Ecto neural progenitor cell (in vitro differentiated cells): Measurements from ENCODE around the gene UPF3A.
"Not testable (repeated sequence)": the region's sequence is repeated elsewhere in the genome, so short reads cannot be mapped to it uniquely, and the experiment has no call there.

ENCODE experiments used
- DNase-seq: peaks from one replicate; pipeline ENCODE4 v3.0.0-alpha.2; 2018; ENCODE audit warnings: low spot score

The UPF3A gene

DNA sequence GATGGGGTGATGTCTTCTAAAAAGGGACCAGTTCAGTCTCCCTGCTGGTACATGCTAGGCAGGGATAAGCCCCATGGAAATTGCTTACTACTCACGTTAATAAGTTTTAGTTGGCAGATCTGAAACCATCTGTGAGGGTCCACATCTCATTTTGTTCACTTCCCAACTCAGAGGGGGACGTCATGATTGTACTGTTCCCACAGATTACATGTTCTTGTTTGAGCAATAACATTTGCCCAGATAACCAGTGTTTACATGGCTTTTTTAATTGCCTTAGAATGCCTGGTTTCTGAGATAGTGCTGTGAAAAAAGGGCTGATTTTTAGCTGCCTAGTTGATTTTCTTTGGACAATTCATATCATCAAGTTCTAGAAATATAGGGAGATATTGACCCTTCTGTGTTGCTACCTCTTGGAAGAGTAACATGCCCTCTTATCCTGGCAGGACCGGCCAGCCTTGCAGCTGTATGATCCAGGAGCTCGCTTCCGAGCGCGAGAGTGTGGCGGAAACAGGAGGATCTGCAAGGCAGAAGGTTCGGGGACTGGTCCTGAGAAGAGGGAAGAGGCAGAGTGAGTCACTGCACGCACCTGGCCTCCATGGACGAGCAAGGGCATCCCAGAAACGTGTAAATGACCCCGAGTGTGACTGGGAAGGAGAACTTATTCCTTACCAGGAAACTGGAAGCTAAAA is 23.1 kb downstream of the UPF3A start:
- no peak for DNase-seq

DNA sequence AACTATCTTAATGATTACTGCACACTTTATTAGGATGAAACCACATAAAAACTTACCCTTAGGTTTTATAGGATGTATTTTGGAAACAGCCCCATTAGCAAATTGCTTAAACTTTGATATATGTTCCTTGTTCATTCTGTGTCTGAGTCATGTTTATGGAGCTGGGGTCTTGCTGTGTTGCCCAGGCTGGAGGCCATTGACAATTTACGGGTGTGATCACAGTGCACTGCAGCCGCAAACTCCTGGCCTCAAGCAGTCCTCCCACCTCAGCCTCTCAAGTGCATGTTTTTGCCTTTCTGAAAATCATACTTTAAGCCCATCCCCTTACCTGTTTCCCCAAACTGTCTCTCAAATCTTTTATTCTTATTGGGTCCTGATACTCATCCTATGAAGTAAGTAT is 27.7 kb downstream of the UPF3A start:
- DNase-seq, result no peak

DNA sequence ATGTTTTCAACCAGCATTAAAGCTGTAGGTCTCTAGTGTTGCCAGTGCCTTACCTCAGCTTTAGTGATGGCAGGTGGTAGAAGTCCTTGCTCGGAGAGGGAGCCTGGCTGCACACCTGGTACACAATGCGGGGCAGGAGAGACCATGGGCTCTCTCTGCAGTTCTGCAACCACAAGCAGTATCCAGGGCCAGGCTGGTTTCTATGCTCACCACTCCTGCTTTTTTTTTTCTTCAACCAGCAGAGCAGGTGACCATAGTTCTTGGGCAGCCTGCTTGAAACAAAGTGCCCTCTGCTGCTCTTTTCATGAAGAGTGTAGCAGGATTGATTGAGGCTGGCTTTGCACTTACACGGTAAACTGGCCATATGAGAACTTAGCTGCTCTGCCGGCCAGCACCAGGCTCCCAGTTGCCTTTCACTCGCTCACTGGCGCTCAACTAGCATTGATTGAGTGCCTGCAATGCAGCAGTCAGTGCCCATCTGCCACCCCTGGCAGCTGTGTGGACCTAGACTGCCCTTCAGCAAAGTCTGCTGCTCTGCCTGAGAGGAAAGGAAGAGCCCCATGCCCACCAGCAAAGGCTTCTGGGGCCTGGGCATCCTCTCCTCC is 28.5 kb downstream of the UPF3A start:
- DNase-seq, result no peak

DNA sequence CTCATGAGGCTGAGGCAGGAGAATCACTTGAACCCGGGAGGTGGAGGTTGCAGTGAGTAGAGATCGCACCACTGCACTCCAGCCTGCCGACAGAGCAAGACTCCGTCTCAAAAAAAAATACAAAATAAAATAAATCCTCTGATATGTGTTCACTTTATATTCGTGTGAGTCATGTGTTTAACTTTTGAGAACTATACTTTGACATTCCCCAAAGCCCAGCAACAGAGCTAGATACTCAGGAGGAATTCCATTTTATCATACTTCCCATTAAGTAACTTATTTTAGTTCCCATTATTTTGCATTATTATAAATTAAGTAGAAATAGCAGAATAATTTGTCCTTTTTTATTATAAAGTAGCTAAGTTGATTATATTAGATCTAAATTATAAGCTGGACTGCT is 29.6 kb downstream of the UPF3A start:
- no peak for DNase-seq

DNA sequence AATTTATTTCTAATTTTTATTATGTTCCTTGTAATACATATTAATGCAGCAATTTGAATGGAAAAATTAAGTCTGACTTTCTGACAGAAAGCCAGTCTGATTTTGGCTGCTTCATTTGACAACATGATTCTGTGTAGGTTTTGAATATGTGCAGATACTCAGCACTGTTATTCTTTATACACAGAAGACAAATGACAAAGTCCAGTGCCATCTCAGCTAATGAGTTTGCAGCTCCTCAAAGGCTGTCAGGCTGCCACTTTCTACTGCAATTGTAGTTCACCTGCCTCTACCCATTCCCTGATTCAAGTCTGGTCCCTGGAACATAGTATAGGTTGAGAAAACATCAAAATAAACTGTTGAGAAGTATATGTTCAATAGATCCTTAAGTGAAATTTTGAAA is 30.0 kb downstream of the UPF3A start:
- no peak for DNase-seq

DNA sequence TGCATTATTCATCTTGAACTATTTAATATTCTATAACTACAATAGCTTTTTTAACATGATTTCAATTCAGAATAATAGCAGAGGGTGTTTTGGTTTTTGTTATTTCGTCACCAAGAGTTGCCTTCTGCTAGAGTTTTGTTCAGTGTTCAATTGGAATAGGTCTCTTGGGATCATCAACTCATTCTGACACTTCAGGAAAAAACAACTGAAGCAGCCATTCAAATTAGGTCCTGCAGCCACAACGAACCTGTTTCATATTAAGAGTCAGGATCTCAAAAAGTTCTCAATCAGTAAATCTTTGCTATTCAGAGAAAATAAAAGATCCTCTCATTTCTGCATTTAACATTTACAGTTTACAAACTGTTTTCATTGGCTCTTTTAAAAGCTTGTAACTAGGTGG is 30.5 kb downstream of the UPF3A start:
- DNase-seq, result no peak

DNA sequence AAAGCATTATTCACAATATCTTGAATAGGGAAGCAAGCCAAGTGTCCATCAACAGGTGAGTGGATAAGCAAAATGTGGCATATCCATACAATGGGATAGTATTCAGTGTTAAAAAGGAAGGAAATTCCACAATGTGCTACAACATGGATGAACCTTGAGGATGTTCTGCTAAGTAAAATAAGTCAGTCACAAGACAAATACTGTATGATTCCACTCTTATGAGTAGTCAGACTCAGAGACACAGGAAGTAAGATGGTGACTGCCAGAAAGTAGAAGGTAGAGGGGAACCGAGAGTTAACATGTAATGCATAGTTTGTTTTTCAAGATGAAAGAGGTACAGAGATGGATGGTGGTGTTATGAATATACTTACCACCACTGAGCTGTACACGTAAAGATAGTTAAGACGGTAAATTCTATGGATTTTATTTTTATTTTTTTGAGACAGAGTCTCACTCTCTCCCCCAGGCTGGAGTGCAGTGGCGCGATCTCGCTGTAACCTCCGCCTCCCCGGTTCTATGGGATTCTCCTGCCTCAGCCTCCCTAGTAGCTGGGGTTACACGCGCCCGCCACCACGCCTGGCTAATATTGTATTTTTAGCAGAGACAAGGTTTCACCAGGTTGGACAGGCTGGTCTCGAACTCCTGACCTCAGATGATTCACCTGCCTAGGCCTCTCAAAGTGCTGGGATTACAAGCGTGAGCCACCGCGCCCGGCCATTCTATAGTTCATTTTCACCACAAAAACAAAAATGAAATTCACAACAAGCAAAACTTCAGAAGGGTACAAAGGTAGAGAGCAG is 31.9 kb downstream of the UPF3A start:
- no peak for DNase-seq

DNA sequence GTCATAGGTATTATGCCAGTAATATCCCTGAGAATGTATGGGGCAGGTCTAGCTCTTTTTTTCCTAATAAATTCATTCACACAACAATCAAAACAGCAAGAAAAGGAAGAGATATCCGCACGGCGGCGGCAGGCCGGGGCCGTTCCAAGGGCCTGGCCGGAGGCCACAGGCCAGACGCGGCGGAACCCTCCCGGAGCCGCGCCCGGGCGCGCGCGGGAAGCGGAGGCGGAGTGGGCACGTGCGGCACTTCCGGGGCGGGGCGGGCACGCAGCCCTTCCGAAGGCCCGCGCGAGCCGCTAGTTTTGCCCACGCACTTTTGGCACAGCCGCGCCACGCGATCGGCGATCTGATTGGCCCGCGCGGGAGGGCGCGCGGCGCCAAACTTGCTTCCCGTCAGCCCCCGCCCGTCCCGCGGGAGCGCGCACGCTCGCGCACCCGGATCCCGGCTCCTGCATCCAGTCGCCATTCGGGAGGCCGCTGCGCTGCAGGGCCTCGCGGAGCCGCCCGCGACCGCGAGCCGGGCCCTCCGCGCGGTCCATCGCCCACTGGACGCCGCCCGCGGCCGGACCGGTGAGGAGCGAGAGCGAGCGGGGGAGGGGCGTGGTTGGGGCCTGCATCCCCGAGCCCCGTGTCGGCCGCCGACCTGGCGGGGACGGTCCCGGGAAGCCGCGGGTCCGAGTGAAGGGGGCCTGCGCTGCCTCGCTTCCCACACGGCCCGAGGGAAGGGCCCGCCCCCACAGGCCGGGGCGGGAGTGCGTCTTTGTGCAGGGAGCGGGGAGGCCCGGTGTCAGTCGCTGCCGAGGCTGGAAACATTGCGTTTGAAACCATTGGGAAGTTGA is 32.9 kb downstream of the UPF3A start, which contains the start of gene CHAMP1:
Gene CHAMP1 (plus strand): TSS at position 430 of the 839 bp plus-strand sequence. CDS start 9,340 bp downstream, outside the sequence.
- DNase-seq, result peak; percentile 95

DNA sequence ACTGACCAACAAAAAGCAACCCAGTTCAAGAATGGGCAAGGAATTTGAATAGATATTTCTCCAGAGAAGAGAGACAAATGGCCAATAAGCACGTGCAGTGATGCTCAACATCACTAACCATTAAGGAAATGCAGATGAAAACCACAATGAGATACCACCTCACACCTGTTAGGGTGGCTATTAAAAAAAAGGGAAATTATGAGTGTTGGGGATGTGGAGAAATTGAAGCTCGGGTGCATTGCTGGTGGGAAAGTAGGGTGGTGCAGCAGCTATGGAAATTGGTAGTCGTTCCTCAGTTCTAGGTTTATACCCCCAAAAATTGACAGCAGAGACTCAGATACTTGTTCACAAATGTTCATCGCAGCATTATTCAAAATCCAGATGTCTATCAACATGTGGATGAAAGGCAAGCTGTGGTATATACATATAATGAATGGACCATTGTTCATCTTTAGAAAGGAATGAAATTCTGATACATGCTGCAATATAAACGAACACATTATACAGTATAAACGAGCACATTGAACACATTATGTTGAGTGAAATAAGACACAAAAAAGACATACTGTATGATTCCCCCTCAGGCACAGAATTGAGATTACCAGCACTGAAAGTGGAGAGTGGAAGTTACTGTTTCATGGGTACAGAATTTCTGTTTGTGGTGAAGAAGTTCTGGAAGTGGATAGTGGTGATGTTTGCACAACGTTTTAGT is 33.8 kb downstream of the UPF3A start:
- DNase-seq, result no peak

DNA sequence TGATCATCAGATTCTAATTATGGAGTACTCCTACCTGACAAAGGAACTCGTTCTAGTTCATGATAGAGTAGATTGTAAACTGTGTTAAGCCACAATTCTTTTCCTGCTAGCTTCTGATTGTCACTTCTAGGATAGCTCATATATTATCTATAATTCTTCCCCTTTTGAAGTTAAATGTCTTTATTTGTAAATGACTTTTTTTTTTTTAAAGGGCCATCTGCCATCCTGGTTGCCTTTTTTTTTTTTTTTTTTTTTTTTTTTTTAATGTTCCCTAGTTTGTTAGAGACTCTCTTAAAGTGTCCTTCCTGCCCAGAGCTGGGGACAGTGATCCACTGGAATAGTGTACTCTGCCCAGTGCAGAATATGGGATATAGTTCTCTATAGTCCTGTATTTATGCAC is 37.2 kb downstream of the UPF3A start:
- no peak for DNase-seq

DNA sequence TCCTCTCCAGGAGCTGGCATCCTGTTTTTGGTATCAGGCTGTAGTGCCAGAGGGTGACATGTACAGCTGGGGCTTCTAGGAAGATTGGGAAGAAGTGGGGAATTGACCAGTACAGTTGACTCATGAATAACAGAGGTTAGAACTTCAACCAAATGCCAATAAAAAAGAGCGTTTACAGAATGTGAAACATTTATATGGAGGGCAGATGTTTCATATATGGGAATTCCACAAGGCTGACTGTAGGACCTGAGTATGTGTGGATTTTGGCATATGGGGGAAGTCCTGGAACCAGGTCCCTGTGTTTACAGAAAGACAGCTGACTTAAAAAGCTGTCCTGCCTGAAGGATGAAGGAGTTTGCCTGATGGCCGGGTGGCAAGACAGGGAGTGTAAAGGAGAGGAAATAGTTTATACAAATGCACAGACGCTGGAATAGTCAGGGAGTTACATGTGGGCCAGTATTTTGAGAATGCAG is 38.1 kb downstream of the UPF3A start:
- DNase-seq, result no peak

DNA sequence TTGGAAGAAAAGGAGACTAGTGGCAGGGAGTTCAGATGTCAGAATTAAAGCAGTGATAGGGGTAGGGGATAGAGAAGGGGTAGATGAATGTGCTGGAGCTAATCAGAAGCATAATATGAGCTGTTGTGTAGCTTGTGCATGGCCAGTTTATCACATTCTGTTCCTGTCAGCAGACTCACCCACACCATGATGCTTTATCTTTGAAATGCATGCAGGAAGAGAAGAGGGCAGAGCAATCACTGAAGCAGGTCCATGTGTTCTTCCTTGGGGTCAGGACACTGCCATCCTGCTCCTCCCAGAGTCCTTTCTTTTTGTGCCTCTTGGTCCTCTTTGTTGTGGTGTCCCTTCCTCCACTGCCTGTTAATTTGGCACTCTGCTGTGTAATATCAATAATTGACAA is 38.7 kb downstream of the UPF3A start:
- no peak for DNase-seq

DNA sequence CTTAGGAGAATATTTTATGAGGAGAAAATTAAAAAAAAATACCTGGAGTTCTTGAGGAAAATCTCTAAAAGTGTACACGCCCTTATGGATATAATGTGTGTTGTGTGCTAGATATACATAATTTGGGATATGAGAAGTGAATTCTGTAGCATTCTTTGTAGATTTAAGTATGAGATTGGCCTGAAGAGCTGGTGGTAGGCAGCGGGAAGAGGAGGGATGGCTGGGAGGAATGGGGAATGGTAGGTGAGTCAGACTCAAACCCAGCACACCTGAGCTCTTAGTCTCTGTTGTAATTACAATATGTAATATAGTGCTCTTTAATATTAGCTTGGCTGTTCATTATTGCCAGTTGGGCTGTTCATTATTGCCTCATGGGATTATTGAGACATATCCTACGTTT is 39.9 kb downstream of the UPF3A start:
- DNase-seq, result no peak

DNA sequence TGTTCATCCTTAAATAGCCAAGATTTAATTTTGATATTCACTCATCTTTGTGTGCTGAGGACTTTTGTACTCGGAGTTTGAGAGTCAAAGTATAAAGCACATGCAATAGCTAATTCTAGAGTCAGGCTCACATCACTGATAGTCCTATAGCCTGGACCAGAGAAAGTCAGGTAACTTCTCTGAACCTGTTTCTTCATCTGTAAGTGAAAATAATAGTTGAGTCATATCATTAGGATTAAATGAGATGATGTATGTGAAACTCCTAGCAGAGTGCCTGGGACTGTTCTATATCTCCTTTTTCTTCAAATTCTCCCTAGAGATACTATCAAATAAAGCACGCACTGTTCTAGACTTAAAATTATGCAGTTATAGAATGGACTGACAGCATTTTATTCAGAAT is 41.9 kb downstream of the UPF3A start:
- DNase-seq, result no peak

DNA sequence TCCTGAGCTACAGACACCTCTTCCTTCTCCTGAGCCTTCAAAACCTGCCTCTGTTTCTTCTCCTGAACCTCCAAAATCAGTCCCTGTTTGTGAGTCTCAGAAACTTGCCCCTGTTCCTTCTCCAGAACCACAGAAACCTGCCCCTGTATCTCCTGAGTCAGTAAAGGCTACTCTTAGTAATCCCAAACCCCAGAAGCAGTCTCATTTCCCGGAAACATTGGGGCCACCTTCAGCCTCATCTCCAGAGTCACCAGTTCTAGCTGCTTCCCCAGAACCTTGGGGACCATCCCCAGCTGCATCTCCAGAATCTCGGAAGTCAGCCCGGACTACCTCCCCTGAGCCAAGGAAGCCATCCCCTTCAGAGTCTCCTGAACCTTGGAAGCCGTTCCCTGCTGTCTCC is 42.9 kb downstream of the UPF3A start:
- no peak for DNase-seq

DNA sequence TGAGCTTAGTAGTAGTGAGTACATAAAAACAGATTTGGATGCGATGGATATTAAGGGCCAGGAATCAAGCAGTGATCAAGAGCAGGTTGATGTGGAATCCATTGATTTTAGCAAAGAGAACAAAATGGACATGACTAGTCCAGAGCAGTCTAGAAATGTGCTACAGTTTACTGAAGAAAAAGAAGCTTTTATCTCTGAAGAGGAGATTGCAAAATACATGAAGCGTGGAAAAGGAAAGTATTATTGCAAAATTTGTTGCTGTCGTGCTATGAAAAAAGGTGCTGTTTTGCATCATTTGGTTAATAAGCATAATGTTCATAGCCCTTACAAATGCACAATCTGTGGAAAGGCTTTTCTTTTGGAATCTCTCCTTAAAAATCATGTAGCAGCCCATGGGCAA is 44.3 kb downstream of the UPF3A start:
- DNase-seq, result no peak

DNA sequence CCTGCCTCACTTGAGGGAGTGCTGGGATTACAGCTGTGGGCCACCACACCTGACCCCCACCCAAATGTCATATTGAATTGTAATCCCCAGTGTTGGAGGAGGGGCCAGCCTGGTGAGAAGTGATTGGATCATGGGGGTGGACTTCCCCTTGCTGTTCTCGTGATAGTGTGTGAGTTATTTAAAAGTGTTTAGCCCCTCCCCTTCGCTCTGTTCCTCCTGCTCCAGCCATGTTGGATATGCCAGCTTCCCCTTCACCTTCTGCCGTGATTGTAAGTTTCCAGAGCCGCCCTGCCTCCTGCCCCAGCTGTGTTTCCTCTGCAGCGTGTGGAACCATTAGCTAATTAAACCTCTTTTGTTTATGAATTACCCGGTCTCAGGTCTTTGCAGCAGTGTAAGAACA is 46.6 kb downstream of the UPF3A start:
- no peak for DNase-seq

DNA sequence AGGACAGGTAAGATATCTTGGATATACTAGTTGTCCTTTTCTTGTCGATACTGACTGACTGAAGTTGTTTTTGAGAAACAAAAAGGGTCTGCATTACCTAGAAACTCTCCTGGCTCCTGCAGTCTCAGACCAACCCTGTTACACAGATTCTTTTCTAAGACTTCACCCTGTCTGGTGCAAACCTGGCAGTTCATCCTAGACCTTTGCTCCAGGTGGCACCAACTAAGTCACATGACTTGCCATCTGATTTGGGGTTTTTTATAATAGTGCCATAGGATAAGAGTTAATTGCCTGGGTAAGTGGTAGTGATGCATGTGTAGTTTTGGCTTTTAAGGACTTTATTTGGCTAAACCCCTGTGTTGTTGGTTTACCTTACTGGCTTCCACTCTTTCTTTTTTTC is 47.2 kb downstream of the UPF3A start:
- DNase-seq, result no peak

DNA sequence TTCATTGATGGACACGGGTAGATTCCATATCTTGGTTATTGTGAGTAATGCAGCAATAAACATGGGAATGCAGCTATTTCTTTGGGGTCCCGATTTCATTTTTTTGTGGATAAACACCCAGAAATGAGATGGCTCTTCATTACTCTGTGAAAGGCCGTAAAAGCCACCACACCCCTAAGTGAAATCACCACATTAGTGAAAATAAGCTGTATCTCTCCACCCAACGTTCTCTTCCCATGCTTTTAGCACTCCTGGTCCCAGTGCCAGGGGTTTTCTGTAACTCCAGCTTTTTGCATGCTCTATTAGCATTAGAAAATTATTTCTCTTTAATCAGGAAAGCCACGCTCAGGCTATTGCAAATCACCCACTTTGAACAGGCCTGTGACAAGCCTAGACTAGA is 48.7 kb downstream of the UPF3A start:
- DNase-seq, result no peak

DNA sequence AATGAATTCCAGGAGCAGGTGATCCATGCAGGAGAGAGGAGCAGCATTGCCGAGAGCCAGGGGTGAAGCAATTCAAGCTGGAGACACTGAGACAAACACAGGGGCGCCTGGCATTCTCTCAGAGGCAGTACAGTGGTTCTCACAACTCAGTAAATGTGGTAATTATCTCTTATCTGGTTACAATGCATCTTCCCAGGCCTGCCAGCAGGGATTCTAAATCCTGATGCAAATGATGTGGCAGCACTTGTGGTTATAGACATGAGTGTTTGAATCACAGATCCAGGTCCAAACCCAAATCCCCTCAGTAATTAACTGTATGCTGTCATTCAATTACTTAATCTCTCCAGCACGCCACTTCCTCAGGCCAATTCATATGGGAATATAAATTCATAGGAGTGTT is 52.5 kb downstream of the UPF3A start:
- not testable (repeated sequence) for DNase-seq

DNA sequence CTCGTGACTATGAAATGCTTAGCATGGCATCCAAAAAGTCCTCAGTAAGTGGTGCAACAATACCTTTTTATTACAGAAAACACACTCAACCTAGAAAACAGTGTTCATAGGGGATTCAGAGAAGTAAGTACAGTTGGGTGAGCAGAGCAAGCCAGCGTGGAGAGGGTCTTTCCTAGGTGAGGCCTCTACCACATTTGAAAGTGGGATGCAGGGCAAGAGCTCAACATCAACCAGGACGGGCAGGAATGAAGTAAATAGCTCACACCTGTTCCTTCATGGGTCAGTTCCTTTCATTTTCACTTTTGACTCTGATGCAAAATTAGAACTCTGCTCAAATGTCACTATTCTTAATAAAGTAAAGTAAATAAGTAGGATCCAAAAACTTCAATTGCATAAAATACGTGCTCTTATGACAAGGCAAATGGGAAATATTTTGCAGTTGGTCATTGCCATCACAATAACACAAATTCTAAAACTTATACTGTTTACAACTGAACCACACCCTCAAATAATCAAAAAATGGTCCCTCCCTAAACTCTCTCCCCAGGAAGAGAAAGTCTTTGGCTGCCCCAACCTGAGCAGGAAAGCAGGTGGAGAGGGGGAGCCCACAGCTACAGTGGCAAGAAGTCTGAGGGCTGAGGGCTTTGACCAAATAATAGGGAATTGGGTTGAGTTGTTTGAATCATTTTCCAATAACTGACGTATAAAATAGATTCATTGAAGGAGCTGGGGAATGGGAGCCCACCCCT is 53.1 kb downstream of the UPF3A start:
- DNase-seq, result no peak
